ENCODE measurements around the gene ASB9.

The ASB9 gene

GRCh38 chrX:15301924-15302323, 32.0 kb upstream of the ASB9 start:
- no peak for TF ChIP-seq CTCF (IDR thresholded peaks at IDR 0.05; ENCODE audit: low read depth, low read length)
- no peak for DNase-seq (ENCODE audit: extremely low read depth, low read depth)

- DNase-seq (ENCODE audit: extremely low read depth, low read depth): no peak
- TF ChIP-seq CTCF (IDR thresholded peaks at IDR 0.05; ENCODE audit: low read depth, low read length): peak; percentile 50
Observed at GRCh38 chrX:15299941-15300851, 30.3 kb upstream of the ASB9 start.

- DNase-seq (ENCODE audit: extremely low read depth, low read depth): no peak
- TF ChIP-seq CTCF (IDR thresholded peaks at IDR 0.05; ENCODE audit: low read depth, low read length): no peak
Observed at GRCh38 chrX:15298780-15299179, 28.9 kb upstream of the ASB9 start.

- DNase-seq (ENCODE audit: extremely low read depth, low read depth): no peak
- no peak for TF ChIP-seq CTCF (IDR thresholded peaks at IDR 0.05; ENCODE audit: low read depth, low read length)
Observed at GRCh38 chrX:15298201-15298600, 28.3 kb upstream of the ASB9 start.

GRCh38 chrX:15293451-15293850, 23.6 kb upstream of the ASB9 start:
- no peak for TF ChIP-seq CTCF (IDR thresholded peaks at IDR 0.05; ENCODE audit: low read depth, low read length)
- DNase-seq (ENCODE audit: extremely low read depth, low read depth): no peak

GRCh38 chrX:15292861-15293260, 23.0 kb upstream of the ASB9 start:
- no peak for DNase-seq (ENCODE audit: extremely low read depth, low read depth)

More at GRCh38 chrX:15292861-15293260, 23.0 kb upstream of the ASB9 start:
- no peak for TF ChIP-seq CTCF (IDR thresholded peaks at IDR 0.05; ENCODE audit: low read depth, low read length)
